Calu3 (cell line): ENCODE data around the gene ANGPTL8. TPM values are rescaled to one million over a fixed set of nuclear protein-coding genes. Genes with fewer than 3 reads are reported as not detected.

Experiments used
- BruUV-seq: library from RNA; stranded (reverse); fragments of 400-500 nt; replicated peaks from 2 replicates; lab custom pipeline; 2021; lab: Mats Ljungman, UMichigan
- CTCF ChIA-PET: fragments of 300-600 bp; sonication (Branson Sonifier 250); formaldehyde crosslinking; loops from one replicate; lab custom pipeline; 2022; ENCODE audit warnings: antibody characterized with exemption; lab: Charles Lee
- DNase-seq: peaks from one replicate; pipeline ENCODE4 v3.0.0; 2022
- H3K27ac Mint-ChIP-seq: one replicate; pipeline ENCODE4 v1.8.0; 2022; ENCODE audit warnings: mixed read lengths; ENCODE audit not compliant: unreplicated experiment
- H3K27me3 Mint-ChIP-seq: one replicate; pipeline ENCODE4 v1.8.0; 2022; ENCODE audit warnings: mixed read lengths; ENCODE audit not compliant: unreplicated experiment
- H3K36me3 Mint-ChIP-seq: one replicate; pipeline ENCODE4 v1.8.0; 2022; ENCODE audit warnings: mild to moderate bottlenecking, moderate library complexity, mixed read lengths; ENCODE audit not compliant: insufficient read depth, unreplicated experiment
- H3K4me1 Mint-ChIP-seq: one replicate; pipeline ENCODE4 v1.8.0; 2022; ENCODE audit warnings: mild to moderate bottlenecking, low read depth, mixed read lengths; ENCODE audit not compliant: unreplicated experiment
- H3K4me3 Mint-ChIP-seq: one replicate; pipeline ENCODE4 v1.8.0; 2022; ENCODE audit warnings: mild to moderate bottlenecking, low read depth, moderate library complexity, mixed read lengths; ENCODE audit not compliant: unreplicated experiment
- H3K9me3 Mint-ChIP-seq: one replicate; pipeline ENCODE4 v1.8.0; 2022; ENCODE audit warnings: low read depth, mixed read lengths; ENCODE audit not compliant: unreplicated experiment
- intact Hi-C: fragments of 100-400 bp; cut with micrococcal nuclease; formaldehyde crosslinking; loops from one replicate; pipeline ENCODE4 v1.10.0; 2022; ENCODE audit not compliant: unreplicated experiment
- total RNA-seq: library from RNA; stranded (reverse); gene quantifications from 2 replicates; pipeline ENCODE4 v1.2.3, GENCODE V29; 2022
- TF ChIP-seq, protein P1 (sequence below): fragments of 200-600 bp; IDR thresholded peaks from one replicate; pipeline ENCODE4 v1.8.0; 2022; ENCODE audit warnings: antibody characterized with exemption; ENCODE audit not compliant: unreplicated experiment

ANGPTL8 gene
- total RNA-seq, 1 experiment from 2014 or later = not detected

DNA sequence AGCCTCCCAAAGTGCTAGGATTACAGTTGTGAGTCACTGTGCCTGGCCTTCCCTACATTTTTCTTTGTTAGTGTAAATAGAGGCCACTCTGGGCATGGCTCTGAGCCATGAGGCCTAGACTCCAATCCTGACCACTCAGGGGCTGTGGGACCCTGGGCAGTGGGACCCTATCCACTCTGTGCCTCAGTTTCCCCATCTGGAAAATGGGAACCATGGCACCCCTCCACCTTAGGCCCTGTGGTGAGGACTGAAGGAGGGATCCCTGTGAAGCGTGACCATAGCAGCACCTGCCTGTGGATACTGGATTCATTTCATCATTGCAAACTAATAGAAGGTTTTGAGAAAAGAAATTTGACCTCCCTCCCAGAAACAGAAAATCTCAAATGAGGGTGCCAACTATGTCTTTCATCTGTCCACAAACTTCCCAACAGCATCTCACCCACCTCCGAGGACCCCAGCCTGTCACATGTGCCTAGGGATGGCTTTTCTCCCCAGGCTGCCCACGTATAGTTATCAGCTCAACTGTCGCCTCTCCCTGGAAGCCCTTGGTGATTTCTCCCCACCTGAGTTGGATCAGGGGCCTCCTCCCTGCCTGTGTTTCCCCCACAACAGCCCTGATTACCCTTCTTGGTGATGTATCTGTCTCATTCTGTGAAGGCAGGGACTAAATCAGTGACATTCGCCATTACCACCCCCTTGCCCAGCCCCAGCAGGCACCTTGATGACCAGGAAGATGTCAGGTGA is 5.6 kb downstream of the ANGPTL8 start:
- H3K36me3 Mint-ChIP-seq = peaks cover 17% of the 10 kb centered on the region

DNA sequence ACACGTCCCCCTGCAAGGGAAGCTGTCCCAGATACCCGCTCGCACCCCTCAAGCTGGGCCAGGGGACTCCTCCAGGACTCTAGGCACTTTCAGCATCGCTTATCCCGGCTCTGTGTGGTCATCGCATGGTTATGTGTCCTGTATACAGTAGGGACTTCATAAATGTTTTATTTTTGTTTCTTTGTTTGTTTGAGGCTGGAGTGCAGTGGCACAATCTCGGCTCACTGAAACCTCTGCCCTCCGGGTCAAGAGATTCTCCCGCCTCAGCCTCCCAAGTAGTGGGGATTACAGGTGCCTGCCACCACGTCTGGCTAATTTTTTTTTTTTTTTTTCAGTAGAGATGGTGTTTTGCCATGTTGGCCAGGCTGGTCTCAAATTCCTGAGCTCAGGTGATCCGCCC is 7.5 kb downstream of the ANGPTL8 start:
- BruUV-seq = no TSS peak
- H3K9me3 Mint-ChIP-seq = no peaks in the 10 kb centered on the region
- intact Hi-C loops = no loop called here
- no peaks in the 10 kb centered on the region for H3K4me1 Mint-ChIP-seq
- no peak overlapping the region for H3K4me3 Mint-ChIP-seq
- H3K27ac Mint-ChIP-seq = no peak overlapping the region
- TF ChIP-seq, protein P1, sequence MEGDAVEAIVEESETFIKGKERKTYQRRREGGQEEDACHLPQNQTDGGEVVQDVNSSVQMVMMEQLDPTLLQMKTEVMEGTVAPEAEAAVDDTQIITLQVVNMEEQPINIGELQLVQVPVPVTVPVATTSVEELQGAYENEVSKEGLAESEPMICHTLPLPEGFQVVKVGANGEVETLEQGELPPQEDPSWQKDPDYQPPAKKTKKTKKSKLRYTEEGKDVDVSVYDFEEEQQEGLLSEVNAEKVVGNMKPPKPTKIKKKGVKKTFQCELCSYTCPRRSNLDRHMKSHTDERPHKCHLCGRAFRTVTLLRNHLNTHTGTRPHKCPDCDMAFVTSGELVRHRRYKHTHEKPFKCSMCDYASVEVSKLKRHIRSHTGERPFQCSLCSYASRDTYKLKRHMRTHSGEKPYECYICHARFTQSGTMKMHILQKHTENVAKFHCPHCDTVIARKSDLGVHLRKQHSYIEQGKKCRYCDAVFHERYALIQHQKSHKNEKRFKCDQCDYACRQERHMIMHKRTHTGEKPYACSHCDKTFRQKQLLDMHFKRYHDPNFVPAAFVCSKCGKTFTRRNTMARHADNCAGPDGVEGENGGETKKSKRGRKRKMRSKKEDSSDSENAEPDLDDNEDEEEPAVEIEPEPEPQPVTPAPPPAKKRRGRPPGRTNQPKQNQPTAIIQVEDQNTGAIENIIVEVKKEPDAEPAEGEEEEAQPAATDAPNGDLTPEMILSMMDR = no peak
- CTCF ChIA-PET = no interaction called here
- no peak for DNase-seq
- no peaks in the 10 kb centered on the region for H3K27me3 Mint-ChIP-seq
- H3K36me3 Mint-ChIP-seq = peaks cover 12% of the 10 kb centered on the region

More for the DNA sequence above, 5.6 kb downstream of the ANGPTL8 start:
- Mint-ChIP-seq H3K9me3 (no peaks in the 10 kb centered on the region), H3K4me3 (no peak overlapping the region), H3K27me3 (no peaks in the 10 kb centered on the region), H3K27ac (no peak overlapping the region), H3K4me1 (no peaks in the 10 kb centered on the region)
- TF ChIP-seq, protein P1 = no peak
- CTCF ChIA-PET = interaction anchor here (0.6 kb wide), 1 partner anchor 16 kb away, joined by 3 read pairs; no protein-coding TSS in a partner anchor
- DNase-seq = no peak
- intact Hi-C loops = no loop called here
- no TSS peak for BruUV-seq

DNA sequence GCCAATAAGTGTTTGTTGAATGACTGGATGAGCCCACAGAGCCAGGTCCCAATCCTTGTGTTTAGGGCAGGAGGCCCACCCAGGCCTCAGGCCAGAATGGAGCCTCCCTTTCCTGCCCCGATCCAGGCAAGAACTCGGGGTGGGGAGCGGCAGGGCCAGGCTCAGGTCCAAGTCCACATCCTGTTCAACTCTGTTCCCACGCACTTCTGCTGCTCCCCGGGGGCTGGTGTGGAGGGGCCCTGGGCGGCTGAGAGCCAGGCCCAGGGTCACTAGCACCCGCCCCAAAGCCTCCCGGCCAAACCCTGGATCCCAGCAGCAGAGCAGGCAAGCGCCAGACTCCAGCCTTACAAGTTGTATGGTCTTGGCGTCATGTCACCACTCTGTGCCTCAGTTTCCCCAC is 8.0 kb downstream of the ANGPTL8 start:
- Mint-ChIP-seq H3K36me3 (peaks cover 12% of the 10 kb centered on the region), H3K9me3 (no peaks in the 10 kb centered on the region), H3K4me3 (no peak overlapping the region), H3K27ac (no peak overlapping the region), H3K4me1 (no peaks in the 10 kb centered on the region), H3K27me3 (no peaks in the 10 kb centered on the region)
- BruUV-seq = no TSS peak
- CTCF ChIA-PET = no interaction called here
- TF ChIP-seq, protein P1 = no peak
- intact Hi-C loops = no loop called here
- no peak for DNase-seq

DNA sequence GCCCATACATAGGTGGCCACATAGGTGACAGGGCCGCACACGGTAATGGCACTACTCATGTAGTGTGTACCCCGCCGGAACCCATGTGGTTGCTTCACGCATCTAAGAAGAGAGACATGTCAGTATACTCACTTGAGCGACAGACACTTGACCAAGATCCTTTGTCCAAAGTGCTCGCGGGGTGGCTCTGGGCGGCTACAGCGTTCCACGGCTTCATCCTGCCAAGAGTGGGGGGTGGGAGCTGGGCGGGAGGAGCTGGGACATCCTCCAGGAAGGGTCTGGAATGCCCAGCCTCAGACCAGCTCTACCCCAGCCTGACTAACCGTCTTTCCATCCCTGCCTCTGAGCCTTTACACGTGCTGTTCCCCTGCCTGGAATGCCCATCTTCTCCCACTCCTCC is 8.5 kb downstream of the ANGPTL8 start:
- H3K4me1 Mint-ChIP-seq = no peaks in the 10 kb centered on the region
- no peaks in the 10 kb centered on the region for H3K9me3 Mint-ChIP-seq
- H3K27me3 Mint-ChIP-seq = no peaks in the 10 kb centered on the region
- H3K27ac Mint-ChIP-seq = no peak overlapping the region
- CTCF ChIA-PET = no interaction called here
- BruUV-seq = no TSS peak
- H3K36me3 Mint-ChIP-seq = peaks cover 12% of the 10 kb centered on the region
- intact Hi-C loops = no loop called here
- no peak for DNase-seq
- H3K4me3 Mint-ChIP-seq = no peak overlapping the region
- TF ChIP-seq, protein P1 = no peak
